ENCODE measurements around the gene FARSA.
"Not testable (repeated sequence)": the region's sequence is repeated elsewhere in the genome, so short reads cannot be mapped to it uniquely, and the experiment has no call there.

The FARSA gene

DNA sequence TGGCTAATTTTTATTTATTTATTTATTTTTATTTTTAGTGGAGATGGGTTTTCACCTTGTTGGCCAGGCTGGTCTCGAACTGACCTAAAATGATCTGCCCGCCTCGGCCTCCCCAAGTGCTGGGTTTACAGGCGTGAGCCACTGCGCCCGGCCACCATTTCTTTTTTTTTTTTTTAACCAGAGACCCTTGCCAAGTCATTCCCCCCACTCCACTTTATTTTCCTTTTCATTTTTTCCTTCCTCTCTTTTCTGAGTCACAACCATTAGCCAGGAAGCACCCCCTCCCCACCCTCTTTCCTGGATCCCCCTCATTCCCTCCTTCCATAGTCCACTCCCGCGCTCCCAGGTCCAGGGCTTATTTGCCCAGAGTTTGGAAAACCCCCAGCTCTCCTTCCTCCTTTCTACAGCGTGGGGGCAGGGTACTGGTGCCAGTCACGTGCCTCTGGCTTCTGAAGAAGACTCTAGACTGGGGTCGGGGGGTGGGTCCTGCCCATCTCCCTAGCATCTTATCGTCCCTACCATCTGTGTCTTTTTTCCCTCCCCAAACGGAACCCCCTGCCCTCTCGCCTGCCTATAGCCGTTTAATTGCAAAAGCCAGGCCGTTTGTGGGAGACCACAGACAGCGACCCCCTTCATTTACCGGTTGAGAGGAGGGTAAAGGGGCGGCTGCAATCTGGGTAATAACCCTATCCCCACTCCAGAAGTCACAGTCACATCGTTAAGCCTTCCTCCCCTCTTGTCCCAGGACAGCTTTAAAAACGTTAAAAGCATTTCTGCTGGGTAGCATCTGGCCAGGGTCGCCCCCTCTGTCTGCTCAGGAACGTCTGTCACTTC is 3.8 kb upstream of the FARSA start:
- DNase-seq: no peak

GRCh38 chr19:12936582-12936981 is 3.1 kb upstream of the FARSA start:
- DNase-seq: no peak

DNA sequence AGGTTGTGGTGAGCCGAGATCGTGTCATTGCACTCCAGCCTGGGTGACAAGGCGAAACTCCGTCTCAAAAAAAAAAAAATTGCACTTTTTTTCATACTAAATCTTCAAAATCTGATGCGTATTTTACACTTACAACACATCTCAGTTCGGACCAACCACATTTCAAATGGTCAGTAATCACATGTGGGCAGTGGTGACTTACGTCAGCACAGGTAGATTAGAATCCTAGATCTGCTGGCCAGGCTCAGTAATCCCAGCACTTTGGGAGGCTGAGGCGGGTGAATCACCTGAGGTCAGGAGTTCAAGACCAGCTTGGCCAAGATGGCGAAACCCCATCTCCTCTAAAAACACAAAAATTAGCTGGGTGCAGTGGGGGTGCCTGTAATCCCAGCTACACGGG is 1.6 kb upstream of the FARSA start:
- no peak for DNase-seq

DNA sequence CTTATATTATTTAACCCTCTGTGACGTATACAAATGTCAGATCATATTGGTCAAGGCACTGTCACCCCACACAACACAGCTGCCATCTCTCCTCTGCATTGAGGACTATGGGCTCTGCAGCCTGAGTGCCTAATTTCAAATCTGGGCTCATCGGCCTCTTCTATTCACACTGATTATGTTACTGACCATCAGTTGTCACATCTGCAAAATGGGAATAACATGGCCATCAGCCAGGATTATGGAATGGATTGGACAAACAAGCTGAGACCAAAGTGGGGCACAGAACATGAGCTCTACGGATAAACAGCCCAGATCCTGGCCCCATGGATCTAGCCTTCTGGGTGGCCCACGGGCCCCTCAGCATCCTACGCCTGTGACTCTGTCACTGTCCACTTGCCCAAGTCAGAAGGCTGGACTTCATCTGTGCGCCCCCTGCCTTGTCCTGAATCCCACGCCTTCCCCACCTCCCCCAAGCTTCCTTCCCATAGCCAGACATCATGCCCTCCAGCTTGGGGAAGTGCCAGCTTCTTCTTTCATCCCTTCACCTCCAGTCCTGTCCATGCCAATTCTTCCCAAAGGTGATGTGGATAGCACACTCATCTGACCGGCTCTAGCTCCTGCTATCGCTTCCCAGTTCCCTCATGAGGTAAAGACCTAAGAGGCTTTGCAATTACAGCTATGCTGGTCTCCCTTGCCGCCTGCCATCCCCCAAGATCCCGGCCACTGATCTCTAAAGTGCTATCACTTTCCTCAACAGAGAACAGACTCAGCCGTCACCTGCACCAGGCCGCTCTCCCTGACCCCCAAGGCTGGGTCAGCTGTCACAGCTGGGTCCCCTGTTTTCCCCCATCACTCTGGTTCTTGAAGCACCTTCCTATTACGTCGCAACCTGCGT is 872 bp downstream of the FARSA start:
- no peak for DNase-seq

GRCh38 chr19:12930002-12930645 is 3.4 kb downstream of the FARSA start:
- no peak for DNase-seq

DNA sequence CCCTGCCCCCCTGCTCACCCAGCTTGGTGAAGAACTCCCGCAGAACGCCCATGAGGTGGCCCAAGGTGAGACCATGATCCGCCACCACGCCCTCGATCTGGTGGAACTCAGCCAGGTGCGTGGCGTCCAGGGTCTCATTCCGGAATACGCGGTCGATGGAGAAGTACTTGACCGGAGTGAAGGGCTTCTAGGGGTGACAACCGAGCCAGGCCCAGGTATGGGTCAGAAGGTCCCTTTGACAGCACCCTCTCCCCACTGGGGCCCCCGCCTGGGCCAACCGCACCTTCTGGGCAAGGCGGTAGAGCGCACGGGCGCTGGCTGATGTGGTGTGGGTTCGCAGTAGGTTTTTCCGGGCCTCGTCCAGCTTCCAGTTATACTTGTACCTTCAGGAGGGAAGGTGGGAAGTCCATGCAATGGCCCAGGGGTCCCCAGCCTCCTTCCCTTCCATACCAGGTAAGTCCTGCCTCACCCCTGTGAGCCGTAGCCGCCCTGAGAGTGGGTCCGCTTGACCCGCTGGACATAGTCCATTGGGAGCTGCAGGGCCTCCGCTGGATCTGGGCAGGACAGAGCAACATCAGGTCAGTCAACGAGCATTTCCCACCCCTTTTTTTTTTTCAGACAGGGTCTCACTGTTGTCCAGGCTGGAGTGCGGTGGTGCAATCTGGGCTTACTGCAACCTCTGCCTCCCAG is 8.7 kb downstream of the FARSA start:
- DNase-seq: no peak

- DNase-seq: no peak
Observed at GRCh38 chr19:12922959-12923358, 10.6 kb downstream of the FARSA start.

DNA sequence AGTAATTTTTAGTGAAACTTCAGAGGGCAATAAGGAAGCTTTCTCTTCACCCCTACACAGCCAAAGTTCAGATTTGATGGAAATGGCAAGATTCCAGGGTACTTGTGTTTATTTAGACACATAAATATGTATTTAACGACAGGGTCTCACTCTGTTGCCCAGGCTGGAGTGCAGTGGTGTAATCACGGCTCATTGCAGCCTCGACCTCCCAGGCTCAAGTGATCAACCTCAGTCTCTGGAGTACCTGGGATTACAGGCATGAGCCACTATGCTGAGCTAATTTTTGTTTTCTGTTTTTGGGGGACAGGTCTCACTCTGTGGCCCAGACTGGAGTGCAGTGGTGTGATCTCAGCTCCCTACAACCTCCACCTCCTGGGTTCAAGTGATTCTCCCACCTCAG is 12.5 kb downstream of the FARSA start:
- no peak for DNase-seq

GRCh38 chr19:12918253-12918652 is 15.3 kb downstream of the FARSA start:
- no peak for DNase-seq

DNA sequence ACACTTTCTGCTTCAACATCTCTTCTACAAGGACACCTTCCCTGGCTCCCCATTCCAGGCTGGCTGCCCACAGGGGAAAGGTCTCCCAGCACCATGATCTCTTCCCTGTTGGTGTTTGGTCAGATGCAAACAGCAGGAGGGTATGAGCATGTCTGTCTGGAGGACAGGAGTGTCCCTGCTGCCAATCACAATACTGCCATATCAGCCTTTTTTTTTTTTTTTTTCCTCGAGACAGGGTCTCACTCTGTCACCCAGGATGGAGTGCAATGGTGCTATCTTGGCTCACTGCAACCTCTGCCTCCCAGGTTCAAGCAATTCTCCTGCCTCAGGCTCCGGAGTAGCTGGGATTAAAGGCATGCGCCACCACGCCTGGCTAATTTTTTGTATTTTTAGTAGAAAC is 17.7 kb downstream of the FARSA start:
- not testable (repeated sequence) for DNase-seq

DNA sequence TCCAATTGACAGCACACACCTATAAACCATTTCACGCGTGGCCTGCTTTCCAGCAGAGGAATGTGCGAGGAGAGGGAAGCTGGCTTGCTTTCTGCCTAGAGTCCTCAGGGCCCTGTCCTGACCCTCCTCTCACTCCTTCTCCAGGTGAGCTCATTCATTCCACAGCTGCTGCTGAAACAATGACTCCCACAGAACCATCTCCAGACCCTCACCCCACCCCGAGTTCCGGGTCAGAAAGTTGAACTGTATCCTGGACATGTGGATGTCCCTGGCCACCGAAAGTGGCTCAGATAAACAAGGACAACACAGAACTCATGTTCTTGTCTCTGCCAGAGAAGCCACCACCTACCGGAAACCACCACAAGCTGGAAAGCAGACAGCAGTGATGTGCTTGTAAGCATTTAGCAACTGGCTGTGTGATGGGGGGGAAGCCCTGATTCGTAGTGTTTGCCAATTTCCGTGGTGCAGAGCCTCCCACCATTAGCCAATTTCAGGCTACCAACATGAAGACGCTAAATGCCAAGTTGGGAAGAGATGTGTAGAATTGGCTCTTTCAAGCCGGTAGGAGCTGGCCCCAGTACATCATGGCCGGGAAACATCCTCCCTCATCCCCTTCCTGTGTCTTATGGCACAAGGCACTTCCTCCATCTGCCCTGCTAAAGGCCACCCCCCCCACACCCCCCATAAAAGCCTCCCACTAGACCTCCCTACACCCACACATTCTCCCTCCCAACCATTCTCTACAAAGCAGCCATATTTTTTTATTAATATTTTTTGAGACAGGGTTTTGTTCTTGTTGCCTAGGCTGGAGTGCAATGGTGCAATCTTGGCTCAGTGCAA is 19.4 kb downstream of the FARSA start:
- peak in 1 of 2 experiments; percentile 47 for DNase-seq

- no peak for DNase-seq
Observed at GRCh38 chr19:12913011-12913561, 20.4 kb downstream of the FARSA start.

GRCh38 chr19:12912571-12912970 is 20.9 kb downstream of the FARSA start:
- no peak for DNase-seq

- DNase-seq: no peak
Observed at GRCh38 chr19:12907166-12907565, 26.3 kb downstream of the FARSA start.

- no peak for DNase-seq
Observed at GRCh38 chr19:12899891-12900518, 33.5 kb downstream of the FARSA start.

DNA sequence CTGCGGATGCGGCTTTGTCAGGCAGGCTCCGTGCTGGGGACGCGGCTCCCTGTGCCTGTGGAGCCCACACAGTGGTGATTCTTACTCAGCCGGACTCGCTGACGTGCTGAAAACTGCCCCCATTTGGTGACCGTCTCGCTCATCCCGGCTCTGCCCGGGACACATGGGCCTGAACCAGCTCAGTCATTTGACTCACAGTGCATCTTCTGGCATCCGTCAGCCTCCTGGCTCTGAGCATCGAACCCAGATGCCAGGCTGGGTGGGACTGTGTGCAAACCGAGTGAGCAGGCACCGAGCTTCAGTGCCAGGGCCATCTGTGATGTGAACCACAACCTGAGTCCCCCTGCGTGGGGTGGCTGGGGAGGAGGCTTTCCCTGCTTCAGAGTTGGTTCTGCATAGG is 37.1 kb downstream of the FARSA start:
- no peak for DNase-seq

DNA sequence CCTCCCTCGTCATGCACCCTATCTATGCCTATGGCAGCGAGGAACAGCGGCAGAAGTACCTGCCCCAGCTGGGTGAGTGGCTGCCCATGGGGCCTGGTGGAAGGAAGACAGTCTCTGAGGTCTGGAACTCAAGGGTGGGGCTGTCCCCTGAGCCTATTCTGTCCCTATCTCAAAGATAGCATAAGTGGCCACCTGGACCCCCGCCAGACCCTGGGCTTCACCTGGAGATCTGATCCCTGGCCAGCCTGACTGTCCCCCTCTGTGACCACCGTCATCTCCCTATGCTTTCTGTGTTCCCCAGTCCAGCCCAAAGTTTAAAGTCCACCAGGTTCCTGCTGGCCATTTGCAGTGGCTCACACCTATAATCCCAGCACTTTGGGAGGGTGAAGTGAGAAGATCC is 39.9 kb downstream of the FARSA start:
- DNase-seq: no peak

DNA sequence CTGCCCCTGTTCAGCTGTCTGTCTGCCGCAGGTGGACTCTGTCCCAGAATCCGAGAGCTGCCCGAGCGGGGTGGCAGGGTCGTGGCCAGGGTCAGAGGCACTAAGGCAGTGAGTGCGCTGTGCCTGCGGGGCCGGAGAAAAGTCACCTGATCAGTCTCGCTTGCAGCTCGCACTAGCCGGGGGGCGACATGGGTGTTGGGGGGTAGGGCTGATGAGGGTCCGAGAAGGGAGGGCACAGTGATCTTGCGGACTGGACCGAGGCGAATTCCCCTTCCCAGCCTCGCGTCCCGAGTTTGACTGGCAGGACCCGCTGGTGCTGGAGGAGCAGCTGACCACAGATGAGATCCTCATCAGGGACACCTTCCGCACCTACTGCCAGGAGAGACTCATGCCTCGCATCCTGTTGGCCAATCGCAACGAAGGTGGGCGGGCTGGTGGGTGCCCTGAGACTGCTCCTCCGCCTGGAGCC is 41.9 kb downstream of the FARSA start:
- no peak for DNase-seq

DNA sequence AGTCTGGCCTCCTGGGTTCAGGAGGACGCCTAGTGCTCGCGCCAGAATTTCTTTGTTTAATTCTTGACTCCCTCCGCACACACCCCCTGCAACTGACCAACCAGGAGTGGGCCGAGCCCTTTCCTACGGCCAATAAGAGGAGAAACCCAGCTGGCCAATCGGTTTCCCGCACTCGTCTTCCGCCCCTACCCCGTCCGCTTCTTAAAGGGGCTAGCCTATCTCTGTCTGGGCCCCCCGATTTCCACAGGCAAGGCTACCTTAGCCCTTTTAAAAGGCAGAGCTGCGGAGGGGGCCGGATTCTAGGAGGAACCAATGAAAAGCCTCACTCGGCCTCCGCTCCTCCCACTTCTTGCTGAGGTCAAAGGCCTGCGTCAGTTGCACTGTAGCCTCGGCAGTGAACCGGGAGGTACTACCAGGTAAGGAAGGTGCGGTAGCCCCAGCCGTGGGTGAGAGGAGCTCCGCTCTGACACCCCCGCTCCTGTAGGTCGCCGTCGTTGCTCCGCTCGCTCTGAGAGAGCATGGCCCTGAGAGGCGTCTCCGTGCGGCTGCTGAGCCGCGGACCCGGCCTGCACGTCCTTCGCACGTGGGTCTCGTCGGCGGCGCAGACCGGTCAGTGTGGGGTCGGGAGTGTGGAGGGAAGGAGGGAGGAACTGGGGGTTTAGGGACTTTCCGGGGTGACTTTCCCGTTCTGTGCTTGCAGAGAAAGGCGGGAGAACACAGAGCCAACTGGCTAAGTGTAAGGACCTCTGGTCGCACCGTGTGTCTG is 42.5 kb downstream of the FARSA start, which contains the start of gene GCDH:
Gene GCDH (plus strand): TSS at position 374 of the 766 bp plus-strand sequence. CDS start 145 bp downstream, at position 519.
- peak; percentile 96 to 97 for DNase-seq

GRCh38 chr19:12890299-12890786 is 43.2 kb downstream of the FARSA start:
- not testable (repeated sequence) for DNase-seq
